Lower leg skin (tissue), 3 donors: ENCODE measurements around the gene ZFHX3.

ENCODE experiments used
- POLR2A ChIP-seq, 2 donors: fragments of 450-650 bp; IDR thresholded peaks; one replicate each; pipeline ENCODE4 v1.6.1; 2016 to 2017; ENCODE audit warnings: antibody characterized with exemption in 2 of 2, mild to moderate bottlenecking in 1 of 2, moderate library complexity in 1 of 2
- TF ChIP-seq, protein P1 (sequence below), 3 donors: fragments of 450-650 bp; IDR thresholded peaks; one replicate each; pipeline ENCODE4 v1.5.1; 2016; ENCODE audit warnings: antibody characterized with exemption in 3 of 3, mild to moderate bottlenecking in 3 of 3, moderate library complexity in 2 of 3

DNA sequence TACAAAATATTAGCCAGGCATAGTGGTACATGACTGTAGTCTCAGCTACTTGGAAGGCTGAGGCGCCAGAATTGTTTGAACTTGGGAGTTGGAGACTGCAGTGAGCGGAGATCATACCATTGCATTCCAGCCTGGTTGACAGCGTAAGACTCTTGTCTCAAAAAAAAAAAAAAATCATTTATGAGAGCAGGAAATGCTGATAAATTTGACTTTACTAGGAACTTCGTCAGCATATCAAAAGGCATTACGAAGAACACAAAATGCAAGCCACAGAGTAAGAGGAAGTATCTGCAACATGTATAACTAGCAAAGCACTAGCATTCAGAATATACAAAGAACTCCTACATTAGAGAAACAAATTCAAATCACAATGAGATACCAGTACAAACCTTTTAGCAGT, 279.3 kb downstream of the ZFHX3 start:
- TF ChIP-seq POLR2A (IDR thresholded peaks at IDR 0.05) = no peak
- TF ChIP-seq, protein P1, sequence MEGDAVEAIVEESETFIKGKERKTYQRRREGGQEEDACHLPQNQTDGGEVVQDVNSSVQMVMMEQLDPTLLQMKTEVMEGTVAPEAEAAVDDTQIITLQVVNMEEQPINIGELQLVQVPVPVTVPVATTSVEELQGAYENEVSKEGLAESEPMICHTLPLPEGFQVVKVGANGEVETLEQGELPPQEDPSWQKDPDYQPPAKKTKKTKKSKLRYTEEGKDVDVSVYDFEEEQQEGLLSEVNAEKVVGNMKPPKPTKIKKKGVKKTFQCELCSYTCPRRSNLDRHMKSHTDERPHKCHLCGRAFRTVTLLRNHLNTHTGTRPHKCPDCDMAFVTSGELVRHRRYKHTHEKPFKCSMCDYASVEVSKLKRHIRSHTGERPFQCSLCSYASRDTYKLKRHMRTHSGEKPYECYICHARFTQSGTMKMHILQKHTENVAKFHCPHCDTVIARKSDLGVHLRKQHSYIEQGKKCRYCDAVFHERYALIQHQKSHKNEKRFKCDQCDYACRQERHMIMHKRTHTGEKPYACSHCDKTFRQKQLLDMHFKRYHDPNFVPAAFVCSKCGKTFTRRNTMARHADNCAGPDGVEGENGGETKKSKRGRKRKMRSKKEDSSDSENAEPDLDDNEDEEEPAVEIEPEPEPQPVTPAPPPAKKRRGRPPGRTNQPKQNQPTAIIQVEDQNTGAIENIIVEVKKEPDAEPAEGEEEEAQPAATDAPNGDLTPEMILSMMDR (IDR thresholded peaks at IDR 0.05) = no peak
